ENCODE measurements around the gene SLC8A1. TPM values are rescaled to one million over a fixed set of nuclear protein-coding genes. Genes with fewer than 3 reads are reported as not detected.

The SLC8A1 gene
- total and polyA plus RNA-seq, 2 donors (not counting 1 experiment from before 2014, with no cell fraction given): 17.4 to 109 TPM

- H3K79me2 ChIP-seq (ENCODE audit: control insufficient read depth, insufficient read depth, low read length): no peaks in the 10 kb centered on the region
- no peak overlapping the region for H3K4me3 ChIP-seq (replicated peaks in 1 of 4; ENCODE audit: control extremely low read depth in 1 of 4, insufficient read depth in 1 of 4, low read depth in 3 of 4, low read length in 4 of 4)
- no peak overlapping the region for H3K9ac ChIP-seq (ENCODE audit: insufficient read depth, low read length)
- H2AFZ ChIP-seq (ENCODE audit: low read length): no peak overlapping the region
- no peaks in the 10 kb centered on the region for H3K4me1 ChIP-seq (ENCODE audit: control insufficient read depth, extremely low read depth, insufficient read depth, low read length)
- H4K20me1 ChIP-seq (ENCODE audit: control insufficient read depth, extremely low read depth, insufficient read depth, low read length): no peaks in the 10 kb centered on the region
- no peak overlapping the region for H3K4me2 ChIP-seq (ENCODE audit: extremely low read depth, insufficient read depth, low read length)
- H3K36me3 ChIP-seq (ENCODE audit: control insufficient read depth, insufficient read depth, low read length): no peaks in the 10 kb centered on the region
- H3K27me3 ChIP-seq (ENCODE audit: control insufficient read depth, insufficient read depth, low read length): no peaks in the 10 kb centered on the region
- H3K27ac ChIP-seq (ENCODE audit: insufficient read depth, low read length): no peak overlapping the region
- DNase-seq (ENCODE audit: low read depth in 2 of 2): no peak
- no peak for TF ChIP-seq EZH2 (IDR thresholded peaks at IDR 0.05; ENCODE audit: low read length, missing control alignments)
- TF ChIP-seq CTCF (conservative IDR thresholded peaks at IDR 0.05 in 1 of 2, IDR thresholded peaks at IDR 0.05 in 1 of 2; ENCODE audit: low read depth in 1 of 2, low read length in 2 of 2): no peak
- H3K9me3 ChIP-seq (ENCODE audit: control insufficient read depth, insufficient read depth, low read depth, low read length): no peaks in the 10 kb centered on the region
Observed at GRCh38 chr2:40230186-40230585, 221.7 kb downstream of the SLC8A1 start.

- TF ChIP-seq CTCF (conservative IDR thresholded peaks at IDR 0.05 in 1 of 2, IDR thresholded peaks at IDR 0.05 in 1 of 2; ENCODE audit: low read depth in 1 of 2, low read length in 2 of 2) (no peak), EZH2 (IDR thresholded peaks at IDR 0.05; ENCODE audit: low read length, missing control alignments) (no peak)
- Histone ChIP-seq H3K79me2 (ENCODE audit: control insufficient read depth, insufficient read depth, low read length) (no peaks in the 10 kb centered on the region), H3K27ac (ENCODE audit: insufficient read depth, low read length) (no peak overlapping the region), H3K4me2 (ENCODE audit: extremely low read depth, insufficient read depth, low read length) (no peak overlapping the region), H3K9ac (ENCODE audit: insufficient read depth, low read length) (no peak overlapping the region), H3K4me1 (ENCODE audit: control insufficient read depth, extremely low read depth, insufficient read depth, low read length) (no peaks in the 10 kb centered on the region), H3K9me3 (ENCODE audit: control insufficient read depth, insufficient read depth, low read depth, low read length) (no peaks in the 10 kb centered on the region), H3K36me3 (ENCODE audit: control insufficient read depth, insufficient read depth, low read length) (no peaks in the 10 kb centered on the region), H3K4me3 (replicated peaks in 1 of 4; ENCODE audit: control extremely low read depth in 1 of 4, insufficient read depth in 1 of 4, low read depth in 3 of 4, low read length in 4 of 4) (no peak overlapping the region), H2AFZ (ENCODE audit: low read length) (no peak overlapping the region), H3K27me3 (ENCODE audit: control insufficient read depth, insufficient read depth, low read length) (no peaks in the 10 kb centered on the region), H4K20me1 (ENCODE audit: control insufficient read depth, extremely low read depth, insufficient read depth, low read length) (no peaks in the 10 kb centered on the region)
- DNase-seq (ENCODE audit: low read depth in 2 of 2): no peak
Observed at GRCh38 chr2:40228310-40228709, 223.6 kb downstream of the SLC8A1 start.

GRCh38 chr2:40227210-40227609 is 224.7 kb downstream of the SLC8A1 start:
- Histone ChIP-seq H3K9me3 (ENCODE audit: control insufficient read depth, insufficient read depth, low read depth, low read length) (no peaks in the 10 kb centered on the region), H3K79me2 (ENCODE audit: control insufficient read depth, insufficient read depth, low read length) (no peaks in the 10 kb centered on the region), H3K36me3 (ENCODE audit: control insufficient read depth, insufficient read depth, low read length) (no peaks in the 10 kb centered on the region), H4K20me1 (ENCODE audit: control insufficient read depth, extremely low read depth, insufficient read depth, low read length) (no peaks in the 10 kb centered on the region), H3K27me3 (ENCODE audit: control insufficient read depth, insufficient read depth, low read length) (no peaks in the 10 kb centered on the region), H2AFZ (ENCODE audit: low read length) (no peak overlapping the region), H3K4me2 (ENCODE audit: extremely low read depth, insufficient read depth, low read length) (no peak overlapping the region), H3K4me3 (replicated peaks in 1 of 4; ENCODE audit: control extremely low read depth in 1 of 4, insufficient read depth in 1 of 4, low read depth in 3 of 4, low read length in 4 of 4) (no peak overlapping the region), H3K27ac (ENCODE audit: insufficient read depth, low read length) (no peak overlapping the region), H3K9ac (ENCODE audit: insufficient read depth, low read length) (no peak overlapping the region), H3K4me1 (ENCODE audit: control insufficient read depth, extremely low read depth, insufficient read depth, low read length) (no peaks in the 10 kb centered on the region)
- DNase-seq (ENCODE audit: low read depth in 2 of 2): peak in 1 of 2 donors; percentile 32
- TF ChIP-seq CTCF (conservative IDR thresholded peaks at IDR 0.05 in 1 of 2, IDR thresholded peaks at IDR 0.05 in 1 of 2; ENCODE audit: low read depth in 1 of 2, low read length in 2 of 2) (no peak), EZH2 (IDR thresholded peaks at IDR 0.05; ENCODE audit: low read length, missing control alignments) (no peak)
